ENCODE data around the gene HOXD3.

The HOXD3 gene

GRCh38 chr2:176182671-176183070, 25.6 kb downstream of the HOXD3 start:
- no peak overlapping the region for H3K4me3 ChIP-seq (ENCODE audit: low read length)
- TF ChIP-seq, protein P1, sequence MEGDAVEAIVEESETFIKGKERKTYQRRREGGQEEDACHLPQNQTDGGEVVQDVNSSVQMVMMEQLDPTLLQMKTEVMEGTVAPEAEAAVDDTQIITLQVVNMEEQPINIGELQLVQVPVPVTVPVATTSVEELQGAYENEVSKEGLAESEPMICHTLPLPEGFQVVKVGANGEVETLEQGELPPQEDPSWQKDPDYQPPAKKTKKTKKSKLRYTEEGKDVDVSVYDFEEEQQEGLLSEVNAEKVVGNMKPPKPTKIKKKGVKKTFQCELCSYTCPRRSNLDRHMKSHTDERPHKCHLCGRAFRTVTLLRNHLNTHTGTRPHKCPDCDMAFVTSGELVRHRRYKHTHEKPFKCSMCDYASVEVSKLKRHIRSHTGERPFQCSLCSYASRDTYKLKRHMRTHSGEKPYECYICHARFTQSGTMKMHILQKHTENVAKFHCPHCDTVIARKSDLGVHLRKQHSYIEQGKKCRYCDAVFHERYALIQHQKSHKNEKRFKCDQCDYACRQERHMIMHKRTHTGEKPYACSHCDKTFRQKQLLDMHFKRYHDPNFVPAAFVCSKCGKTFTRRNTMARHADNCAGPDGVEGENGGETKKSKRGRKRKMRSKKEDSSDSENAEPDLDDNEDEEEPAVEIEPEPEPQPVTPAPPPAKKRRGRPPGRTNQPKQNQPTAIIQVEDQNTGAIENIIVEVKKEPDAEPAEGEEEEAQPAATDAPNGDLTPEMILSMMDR (conservative IDR thresholded peaks at IDR 0.05; ENCODE audit: low read length): no peak
- DNase-seq (ENCODE audit: low read depth): no peak

DNA sequence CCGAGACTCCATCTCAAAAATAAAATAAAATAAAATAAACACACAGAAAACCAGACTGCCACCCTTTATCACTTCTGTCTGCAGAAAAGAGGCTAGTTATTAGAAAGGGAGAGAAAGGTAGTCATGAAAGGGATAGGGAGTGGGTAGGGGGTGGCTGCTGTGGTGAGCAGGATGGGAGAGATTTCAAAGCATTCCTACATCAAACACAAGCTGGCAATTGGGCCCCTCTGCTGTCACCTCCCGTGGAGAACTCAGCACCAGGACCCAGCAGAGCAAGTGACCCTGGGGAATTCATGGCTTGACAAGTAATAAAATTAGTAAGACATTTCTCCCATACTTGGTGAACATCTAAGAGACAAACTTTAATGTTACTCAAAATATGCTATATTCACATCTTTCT, 27.6 kb downstream of the HOXD3 start:
- TF ChIP-seq, protein P1 (conservative IDR thresholded peaks at IDR 0.05; ENCODE audit: low read length): no peak
- H3K4me3 ChIP-seq (ENCODE audit: low read length): no peak overlapping the region
- DNase-seq (ENCODE audit: low read depth): no peak

GRCh38 chr2:176186024-176186423, 28.9 kb downstream of the HOXD3 start:
- no peak for DNase-seq (ENCODE audit: low read depth)
- H3K4me3 ChIP-seq (ENCODE audit: low read length): no peak overlapping the region
- TF ChIP-seq, protein P1 (conservative IDR thresholded peaks at IDR 0.05; ENCODE audit: low read length): no peak

DNA sequence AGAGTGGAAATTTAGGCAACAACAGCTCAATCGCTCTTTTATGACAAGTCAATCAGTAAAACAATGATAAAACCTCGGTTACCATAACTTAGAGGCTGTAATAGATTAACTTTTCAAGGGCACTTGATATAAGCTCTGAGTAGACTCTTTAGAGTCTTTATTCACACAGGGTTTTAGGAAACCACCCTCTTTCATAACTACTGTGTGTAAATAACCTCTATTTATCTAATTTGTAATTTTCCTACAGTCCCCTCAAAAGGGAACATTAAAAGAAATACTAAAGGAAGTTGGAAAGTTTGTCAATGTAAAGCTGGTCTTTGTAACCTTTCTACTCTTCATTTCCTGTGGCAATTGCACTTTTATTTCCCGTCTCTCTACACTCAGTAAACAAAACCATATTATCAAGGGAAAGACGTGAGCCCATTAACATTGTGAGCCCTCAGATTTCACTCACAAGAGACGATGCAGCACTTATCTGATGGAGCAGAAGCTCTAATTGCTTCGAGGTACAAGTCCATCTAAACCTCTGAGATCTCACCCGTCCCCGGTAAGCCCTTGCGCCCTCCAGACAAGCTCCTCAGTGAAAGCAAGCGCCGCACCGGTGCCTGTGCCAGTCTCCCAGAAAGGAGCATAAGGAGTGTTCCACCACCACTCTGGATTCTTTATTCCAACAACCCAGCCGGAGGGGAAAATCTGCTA, 30.2 kb downstream of the HOXD3 start:
- peak overlapping the region; percentile 71 for H3K4me3 ChIP-seq (ENCODE audit: low read length)
- TF ChIP-seq, protein P1 (conservative IDR thresholded peaks at IDR 0.05; ENCODE audit: low read length): no peak
- DNase-seq (ENCODE audit: low read depth): no peak

DNA sequence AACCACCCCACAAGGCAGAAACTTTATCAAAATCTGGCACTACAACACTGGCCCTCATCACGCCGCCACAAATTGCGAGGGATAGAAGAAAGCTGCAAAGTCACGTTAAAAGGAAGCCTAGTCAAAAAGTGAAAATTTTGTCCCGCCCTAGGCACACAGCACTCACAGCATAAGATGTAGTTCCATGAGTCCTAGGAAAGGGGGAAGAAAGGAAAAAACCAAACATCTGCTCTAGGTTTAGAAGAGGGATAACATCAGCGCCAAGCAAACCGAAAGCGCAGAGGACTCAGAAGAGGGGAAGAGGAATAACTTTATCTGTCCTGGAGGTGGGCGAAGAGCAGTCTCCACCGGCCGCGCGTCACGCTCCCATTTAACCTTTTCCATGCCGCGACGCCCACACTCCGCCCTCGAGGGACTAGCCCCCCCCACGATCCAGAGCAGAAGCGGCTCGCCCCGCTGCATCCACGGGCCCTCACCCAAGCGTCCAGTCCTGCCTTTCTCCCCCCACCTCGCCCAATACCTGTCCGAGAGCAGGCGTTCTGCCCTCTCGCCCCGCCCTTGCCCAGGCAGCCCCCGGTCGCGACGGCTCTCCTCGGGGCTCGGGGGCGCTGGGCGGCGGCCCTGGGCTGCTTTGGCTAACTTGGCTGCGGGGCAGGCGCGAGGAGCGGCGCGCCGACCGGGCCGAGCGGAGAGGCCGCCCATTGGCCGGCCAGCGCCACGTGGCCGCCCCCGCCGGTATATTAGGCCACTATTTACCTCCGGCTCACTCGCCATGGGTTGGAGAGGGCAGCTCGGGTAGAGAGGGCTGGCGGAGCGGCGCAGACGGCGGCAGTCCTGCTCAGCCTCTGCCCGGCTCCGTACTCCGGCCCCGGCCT, 31.0 kb downstream of the HOXD3 start, which contains the start of gene HOXD1:
Gene HOXD1, plus strand, starts transcription at position 770 of the 875 bp plus-strand sequence. CDS start 134 bp downstream, outside the sequence.
- DNase-seq (ENCODE audit: low read depth): peak; percentile 34
- TF ChIP-seq, protein P1 (conservative IDR thresholded peaks at IDR 0.05; ENCODE audit: low read length): no peak
- peak within 1 kb of the TSS; percentile 71 for H3K4me3 ChIP-seq (ENCODE audit: low read length)

DNA sequence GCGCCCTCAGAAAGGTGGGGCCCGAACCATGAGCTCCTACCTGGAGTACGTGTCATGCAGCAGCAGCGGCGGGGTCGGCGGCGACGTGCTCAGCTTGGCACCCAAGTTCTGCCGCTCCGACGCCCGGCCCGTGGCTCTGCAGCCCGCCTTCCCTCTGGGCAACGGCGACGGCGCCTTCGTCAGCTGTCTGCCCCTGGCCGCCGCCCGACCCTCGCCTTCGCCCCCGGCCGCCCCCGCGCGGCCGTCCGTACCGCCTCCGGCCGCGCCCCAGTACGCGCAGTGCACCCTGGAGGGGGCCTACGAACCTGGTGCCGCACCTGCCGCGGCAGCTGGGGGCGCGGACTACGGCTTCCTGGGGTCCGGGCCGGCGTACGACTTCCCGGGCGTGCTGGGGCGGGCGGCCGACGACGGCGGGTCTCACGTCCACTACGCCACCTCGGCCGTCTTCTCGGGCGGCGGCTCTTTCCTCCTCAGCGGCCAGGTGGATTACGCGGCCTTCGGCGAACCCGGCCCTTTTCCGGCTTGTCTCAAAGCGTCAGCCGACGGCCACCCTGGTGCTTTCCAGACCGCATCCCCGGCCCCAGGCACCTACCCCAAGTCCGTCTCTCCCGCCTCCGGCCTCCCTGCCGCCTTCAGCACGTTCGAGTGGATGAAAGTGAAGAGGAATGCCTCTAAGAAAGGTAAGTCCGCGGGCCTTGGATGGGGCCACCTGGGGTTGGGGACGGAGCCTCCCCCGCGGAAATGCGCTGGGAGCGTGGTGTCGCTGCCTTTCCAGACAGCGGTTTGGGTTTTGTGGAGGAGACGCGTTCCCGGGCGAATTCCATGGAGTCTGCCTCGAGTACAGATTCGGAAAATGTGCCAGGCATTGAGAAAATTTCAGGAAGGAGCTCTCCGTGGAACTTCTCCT, 31.9 kb downstream of the HOXD3 start:
- TF ChIP-seq, protein P1 (conservative IDR thresholded peaks at IDR 0.05; ENCODE audit: low read length): no peak
- peak overlapping the region; percentile 71 for H3K4me3 ChIP-seq (ENCODE audit: low read length)
- DNase-seq (ENCODE audit: low read depth): no peak

All from AG10803 (cell line).